A673 (cell line): ENCODE results near the gene NLRP10.

Experiments used
- EZH2 ChIP-seq: fragments of 200-600 bp; sonication (generic); IDR thresholded peaks from 2 replicates; pipeline ENCODE4 v1.6.1; 2017; ENCODE audit warnings: borderline replicate concordance, low read depth, mild to moderate bottlenecking, mixed read lengths, antibody characterized with exemption, low read length; ENCODE audit not compliant: poor library complexity, severe bottlenecking
- TF ChIP-seq, protein P1 (sequence below): fragments of 300-800, 200-600 bp; sonication (generic); conservative IDR thresholded peaks from 2 replicates; pipeline ENCODE4 v1.5.1; 2017; ENCODE audit warnings: low read depth, mild to moderate bottlenecking, antibody characterized with exemption, low read length, moderate library complexity, mixed read lengths

DNA sequence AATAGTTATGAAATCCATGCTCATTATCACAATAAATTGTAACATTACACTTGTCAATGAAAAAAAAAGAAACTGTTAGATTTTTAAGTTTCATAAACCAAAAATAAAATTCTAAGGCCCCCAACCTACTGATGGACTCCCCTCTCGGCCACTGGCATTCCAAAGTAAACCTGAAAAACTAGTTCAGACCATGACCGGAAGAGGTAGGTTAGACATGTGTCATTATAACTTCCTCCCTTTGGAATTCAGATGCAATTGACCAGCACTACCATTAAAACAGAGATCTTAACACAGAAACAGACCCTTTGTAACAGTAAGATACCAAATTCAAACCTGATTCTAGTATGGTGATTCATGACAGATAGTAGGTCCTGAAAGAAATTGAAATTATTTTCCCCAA lies 47.1 kb downstream of the NLRP10 start:
- TF ChIP-seq, protein P1, sequence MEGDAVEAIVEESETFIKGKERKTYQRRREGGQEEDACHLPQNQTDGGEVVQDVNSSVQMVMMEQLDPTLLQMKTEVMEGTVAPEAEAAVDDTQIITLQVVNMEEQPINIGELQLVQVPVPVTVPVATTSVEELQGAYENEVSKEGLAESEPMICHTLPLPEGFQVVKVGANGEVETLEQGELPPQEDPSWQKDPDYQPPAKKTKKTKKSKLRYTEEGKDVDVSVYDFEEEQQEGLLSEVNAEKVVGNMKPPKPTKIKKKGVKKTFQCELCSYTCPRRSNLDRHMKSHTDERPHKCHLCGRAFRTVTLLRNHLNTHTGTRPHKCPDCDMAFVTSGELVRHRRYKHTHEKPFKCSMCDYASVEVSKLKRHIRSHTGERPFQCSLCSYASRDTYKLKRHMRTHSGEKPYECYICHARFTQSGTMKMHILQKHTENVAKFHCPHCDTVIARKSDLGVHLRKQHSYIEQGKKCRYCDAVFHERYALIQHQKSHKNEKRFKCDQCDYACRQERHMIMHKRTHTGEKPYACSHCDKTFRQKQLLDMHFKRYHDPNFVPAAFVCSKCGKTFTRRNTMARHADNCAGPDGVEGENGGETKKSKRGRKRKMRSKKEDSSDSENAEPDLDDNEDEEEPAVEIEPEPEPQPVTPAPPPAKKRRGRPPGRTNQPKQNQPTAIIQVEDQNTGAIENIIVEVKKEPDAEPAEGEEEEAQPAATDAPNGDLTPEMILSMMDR, result no peak
- TF ChIP-seq EZH2, result no peak
